Stimulated activated CD4-positive, alpha-beta T cell treated with anti-CD3 and anti-CD28 coated beads, Interleukin-4, amount 100 ng/mL, for 48 hours (primary cell): ENCODE data around the gene PDILT.

Source experiments
- DNase-seq, 2 donors: peaks; one replicate each; pipeline ENCODE4 v3.0.0-alpha.2; 2020; ENCODE audit warnings: low read depth in 2 of 2

PDILT gene

DNA sequence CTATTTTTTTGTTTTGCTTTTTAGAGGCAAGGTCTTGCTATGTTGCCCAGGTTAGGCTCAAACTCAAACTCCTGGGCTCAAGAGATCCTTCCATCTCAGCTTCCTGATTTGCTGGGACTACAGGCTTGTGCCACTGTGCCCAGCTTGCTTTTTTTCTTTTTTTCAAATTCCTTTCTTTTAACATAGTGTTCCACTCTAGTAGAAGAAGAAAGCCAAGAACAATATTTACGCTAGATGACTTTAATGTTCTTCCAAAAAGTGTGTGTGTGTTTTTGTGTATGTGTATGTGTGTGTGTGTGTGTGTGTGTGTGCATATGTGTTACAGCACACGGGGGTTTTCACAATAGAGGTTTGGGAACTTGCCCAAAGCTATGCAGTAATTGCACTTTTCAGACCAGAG is 41.3 kb downstream of the PDILT start:
- DNase-seq = no peak

DNA sequence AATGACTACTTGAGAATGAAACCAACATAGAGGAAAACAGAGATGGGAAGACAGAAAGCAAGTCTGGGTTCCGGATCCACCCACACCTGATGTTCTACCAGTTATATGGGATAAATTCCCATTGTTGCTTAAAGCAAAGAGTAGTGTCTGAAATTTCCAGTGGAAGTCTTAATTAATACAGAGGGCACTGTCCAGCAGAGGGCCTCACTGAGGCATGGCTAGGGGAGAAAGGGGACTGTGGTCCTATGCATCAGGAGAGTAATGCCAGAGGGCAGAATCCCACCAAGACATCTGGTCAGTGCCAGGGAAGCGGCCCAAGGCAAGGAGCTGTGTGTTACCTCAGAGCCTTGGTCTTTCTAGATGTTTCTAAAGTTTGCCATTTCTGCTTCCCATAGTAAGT is 44.5 kb downstream of the PDILT start:
- no peak for DNase-seq

DNA sequence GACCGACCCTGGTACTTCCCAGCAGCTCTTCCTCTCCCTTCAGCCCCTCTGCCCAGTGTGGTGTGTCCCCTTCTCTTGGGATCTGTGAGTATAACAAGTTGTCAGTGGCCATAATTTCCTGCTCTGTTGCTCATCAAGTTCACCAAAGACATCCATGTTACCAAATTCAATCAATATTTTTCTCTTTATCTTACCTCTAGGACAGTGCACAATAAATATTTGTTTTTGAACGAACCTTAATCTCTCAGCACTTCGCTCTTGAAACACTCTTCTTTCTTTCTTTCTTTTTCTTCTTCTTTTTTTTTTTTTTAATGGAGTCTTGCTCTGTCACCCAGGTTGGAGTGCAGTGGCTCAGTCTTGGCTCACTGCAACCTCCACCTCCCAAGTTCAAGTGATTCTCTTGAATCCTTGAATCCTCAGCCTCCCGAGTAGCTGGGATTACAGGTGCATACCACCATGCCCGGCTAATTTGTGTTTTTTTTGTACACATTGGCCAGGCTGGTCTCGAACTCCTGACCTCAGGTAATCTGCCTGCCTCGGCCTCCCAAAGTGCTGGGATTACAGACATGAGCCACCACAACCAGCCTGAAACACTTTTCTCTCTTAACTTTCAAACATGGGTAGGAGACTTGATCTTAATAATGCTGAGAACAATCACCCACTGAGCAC is 49.3 kb downstream of the PDILT start:
- DNase-seq = no peak

DNA sequence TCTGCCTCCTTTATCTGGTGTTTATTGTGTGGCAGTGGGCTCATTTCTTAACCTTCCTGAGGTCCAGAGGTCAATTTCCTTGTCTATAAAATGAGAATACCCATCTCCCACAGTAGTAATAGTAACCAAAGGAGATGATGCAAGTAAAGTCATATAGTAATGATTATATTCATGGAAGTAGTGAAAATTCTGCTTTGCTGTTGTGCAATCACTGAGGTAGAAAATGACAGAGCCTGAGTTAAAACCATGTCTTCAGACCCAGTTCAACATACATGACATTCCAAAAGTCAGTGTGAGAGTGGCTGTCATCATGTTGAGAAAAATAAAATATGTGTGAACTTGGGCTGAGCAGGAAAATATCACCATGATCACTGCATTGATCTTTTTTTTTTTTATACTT is 51.2 kb downstream of the PDILT start:
- no peak for DNase-seq

DNA sequence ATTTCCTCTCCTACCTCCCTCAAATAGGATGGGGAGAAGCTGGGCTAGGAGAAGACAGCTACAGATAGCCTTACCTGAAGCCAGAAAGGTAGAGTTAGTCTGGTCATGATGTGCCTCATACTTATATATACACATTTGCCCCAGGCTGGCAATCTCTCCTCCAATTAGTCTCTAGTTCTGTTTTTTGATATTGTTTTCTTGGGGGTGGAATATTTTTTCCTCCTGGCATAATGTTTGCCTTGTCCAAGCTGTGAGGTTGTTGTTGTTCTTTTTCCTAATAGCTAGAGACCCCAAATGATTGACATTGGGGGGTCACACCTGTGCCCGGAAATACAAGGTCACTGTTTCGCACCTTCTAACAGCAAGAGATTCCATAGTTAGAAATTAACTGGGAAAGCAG is 51.9 kb downstream of the PDILT start, which contains the start of gene UMOD:
Gene UMOD (minus strand): TSS at position 101 of the 400 bp plus-strand sequence. CDS start 1,978 bp downstream, outside the sequence.
- no peak for DNase-seq

DNA sequence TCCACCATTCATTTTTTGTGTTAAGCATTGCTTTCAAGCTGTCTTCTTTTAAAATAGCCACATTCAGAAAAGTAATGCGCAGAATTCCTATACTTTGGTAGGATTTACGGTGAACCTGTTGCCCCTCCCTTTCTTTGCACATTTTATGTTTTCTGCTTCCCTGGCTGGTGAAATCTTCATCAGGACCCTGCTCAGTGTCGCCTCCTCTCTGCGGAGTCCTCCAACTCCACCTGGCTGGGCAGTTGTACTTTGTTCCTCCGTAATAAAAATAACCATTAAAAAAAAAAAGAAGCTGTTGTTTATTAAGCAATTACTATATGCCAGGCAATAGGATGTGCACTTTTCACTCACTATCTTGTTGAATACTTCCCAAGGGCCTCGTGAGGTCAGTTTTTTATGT is 54.9 kb downstream of the PDILT start:
- DNase-seq = no peak

DNA sequence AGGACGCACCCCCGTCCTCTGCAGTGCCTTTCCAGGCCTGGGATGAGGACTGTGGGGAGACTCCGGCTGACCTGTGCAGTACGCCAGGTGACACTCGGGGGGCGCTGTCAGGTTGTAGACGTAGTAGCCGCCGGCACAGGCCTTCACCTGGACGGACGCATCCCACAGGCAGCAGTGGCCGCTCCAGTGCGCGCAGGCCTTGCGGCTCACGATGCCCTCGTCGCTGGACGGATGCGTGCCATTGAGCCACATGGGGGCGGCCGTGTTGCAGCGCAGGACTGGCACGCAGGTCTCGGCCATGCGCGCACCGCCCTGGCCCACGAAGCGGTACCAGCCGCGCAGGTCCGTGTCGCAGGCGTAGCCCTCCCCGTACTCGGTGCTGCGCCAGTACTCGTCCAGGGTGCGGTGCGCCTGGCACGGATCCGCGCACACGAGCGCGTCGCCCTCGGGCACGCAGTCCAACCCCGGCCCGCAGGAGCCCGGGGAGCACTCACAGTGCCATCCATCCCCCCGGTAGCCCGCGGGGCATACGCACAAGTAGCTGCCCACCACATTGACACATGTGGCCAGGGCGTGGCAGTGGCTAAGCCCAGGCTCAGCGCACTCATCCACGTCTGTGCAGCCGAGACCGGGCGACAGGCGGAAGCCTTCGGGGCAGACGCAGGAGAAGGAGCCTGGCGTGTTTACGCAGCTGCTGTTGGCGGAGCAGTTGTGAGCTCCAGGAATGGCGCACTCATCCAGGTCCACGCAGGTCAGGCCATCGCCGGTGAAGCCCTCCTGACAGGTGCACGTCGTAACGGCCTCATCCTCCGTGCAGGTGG is 56.0 kb downstream of the PDILT start:
- DNase-seq = no peak

DNA sequence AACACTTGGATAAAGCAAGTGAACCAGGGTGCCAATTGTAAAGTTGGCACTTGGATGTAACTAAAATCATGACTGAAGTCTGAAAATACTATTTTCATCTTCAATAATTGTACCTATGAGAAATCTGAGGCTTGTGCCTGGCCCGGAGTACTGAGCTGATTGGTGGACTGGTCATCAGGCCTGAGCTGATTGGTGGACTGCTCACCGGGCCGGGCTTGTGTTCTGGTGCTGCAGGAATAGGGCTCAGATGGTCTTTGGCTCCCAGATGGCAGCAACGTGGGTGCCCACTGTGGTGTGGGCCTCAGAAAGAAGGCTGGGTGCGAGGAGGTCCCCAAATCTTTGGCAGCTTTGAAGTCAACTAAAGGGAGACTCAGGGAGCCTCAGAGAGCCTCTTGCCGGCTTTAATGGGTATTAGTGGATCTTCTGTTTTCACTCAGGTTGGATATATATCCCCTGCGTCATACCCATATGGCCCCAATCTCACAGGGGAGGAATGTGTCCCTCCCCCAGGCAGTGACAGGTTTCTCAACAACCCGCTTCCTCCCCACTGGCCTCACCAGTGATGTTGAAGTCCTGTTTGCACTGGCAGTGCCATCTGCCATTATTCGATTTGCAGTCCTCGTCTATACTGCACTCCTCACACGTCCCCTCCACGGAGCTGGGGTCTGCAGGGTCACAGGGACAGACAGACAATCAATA is 56.7 kb downstream of the PDILT start:
- no peak for DNase-seq

DNA sequence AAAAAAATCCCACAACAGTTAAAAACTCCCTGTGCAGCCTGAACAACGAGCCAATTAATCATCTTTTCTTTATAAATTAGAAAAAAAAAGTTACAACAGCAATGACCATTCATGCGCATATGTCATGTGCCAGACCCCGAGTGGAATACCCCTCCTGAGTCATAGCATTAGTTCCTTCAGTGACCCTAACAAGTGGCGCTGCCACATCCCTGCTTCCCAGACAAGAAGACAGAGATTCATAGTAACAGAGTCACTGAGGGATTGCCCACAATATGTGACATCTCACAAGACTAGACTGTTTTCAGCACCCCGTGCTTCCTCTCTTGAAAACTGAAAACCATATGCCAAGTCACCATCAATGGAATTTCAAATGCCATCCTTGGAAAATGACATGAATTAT is 59.9 kb downstream of the PDILT start:
- no peak for DNase-seq

DNA sequence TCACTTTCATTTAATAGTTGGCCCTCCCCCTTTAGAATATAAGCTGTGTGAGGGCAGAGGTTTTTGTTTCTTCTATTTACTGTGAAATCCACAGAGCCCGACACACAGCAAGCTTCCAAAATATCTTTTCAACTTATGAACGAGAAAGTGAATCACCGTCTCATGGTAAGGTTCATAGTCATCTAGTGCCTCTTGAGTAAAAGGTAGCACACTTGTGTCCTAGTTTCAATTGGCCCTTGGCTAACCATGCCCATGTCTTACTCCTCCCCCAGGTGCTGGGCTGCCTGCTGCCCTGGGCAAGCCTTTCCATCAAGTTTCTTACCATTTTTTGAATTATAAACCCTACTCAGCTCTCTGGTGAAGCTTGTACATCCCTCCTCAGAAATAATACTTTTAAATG is 64.8 kb downstream of the PDILT start:
- DNase-seq = no peak

DNA sequence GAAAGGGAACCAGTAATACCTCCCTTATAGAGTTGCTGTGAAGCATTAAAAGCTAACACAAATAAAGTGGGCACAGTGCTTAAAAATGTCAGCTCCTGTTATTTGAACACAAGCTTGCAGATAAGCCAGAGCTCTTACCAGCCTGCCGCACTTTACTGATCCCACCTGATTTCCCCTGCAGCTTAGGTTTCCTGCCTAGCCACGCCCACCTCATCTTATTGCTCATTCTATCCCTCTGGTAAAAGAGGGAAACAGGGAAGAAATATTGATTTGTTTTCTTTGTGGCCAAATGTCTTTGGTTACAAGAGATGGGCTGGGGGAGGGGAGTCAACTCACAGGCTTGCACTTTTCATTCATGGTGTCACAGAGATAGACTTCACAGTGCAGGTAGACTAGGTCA is 67.6 kb downstream of the PDILT start:
- DNase-seq = no peak

DNA sequence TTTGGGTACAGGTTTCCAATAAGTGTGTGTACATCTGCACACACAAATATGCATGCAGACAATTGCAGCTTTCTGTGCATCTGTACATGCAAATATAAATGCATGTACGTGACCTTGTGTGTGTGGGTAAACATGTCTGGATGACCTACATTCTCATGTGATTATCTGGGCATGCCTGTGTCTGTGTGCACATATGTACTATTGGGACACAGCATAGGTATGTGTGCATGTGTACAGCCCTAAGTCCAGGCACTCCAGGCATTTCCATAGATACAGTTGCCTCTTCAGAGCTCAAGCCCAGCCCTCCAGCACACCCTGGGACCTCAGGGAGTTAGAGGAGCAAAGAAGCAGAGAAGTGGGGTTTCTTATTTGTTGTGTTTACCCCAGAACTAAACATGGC is 70.1 kb downstream of the PDILT start:
- DNase-seq = no peak

DNA sequence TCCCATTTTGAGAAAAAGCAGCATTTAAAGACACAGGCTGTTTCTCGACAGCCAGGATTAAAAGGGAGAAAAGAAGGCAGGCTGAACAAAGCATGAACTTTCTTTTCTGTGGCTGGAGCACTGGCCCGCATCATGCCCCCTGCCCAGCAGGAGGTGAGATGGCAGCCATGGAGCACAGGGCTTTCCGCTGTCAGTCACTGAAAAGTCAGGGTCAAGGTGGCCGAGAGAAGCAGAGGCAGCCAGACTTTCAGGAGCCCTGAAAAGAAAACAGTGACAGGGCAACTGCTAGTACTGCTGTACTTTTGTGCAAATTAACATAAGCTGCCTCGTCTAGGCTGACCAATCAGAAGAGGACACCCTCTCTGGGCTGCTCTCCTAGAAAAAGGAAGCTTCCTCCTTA is 71.4 kb downstream of the PDILT start:
- DNase-seq = no peak

DNA sequence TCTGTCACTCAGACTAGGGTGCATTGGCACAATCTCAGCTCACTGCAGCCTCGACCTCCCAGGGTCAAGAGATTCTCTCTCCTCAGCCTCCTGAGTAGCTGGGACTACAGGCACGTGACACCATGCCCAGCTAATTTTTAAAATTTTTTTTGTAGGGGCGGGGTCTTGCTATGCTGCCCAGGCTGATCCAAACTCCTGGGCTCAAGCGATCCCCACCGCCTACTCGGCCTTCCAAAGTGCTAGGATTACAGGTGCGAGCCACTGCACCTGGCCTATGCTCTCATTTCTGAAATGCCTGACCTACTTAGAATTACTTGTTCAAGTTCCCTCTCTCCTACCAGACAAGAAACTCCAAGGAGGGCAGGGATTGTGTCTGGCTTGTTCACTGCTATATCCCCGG is 72.1 kb downstream of the PDILT start:
- no peak for DNase-seq

DNA sequence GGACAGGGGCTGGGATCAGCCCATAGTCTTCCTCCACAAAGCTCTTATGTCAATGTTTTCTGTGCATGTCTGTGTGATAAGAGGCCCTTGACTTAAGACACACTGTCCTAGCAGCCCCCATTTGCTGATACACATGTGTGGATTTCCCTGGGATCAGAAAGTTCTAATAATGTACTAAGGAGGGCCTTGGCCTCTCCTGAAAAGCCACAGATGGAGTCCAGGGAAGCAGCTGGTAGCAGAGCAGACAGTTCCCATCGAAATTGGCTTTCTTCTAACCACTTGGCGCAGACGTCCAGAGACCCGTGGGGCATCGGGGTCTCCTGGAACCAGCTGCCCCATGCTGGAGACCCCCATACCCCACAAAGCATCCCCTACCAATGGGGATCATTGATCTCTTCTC is 72.9 kb downstream of the PDILT start:
- no peak for DNase-seq

DNA sequence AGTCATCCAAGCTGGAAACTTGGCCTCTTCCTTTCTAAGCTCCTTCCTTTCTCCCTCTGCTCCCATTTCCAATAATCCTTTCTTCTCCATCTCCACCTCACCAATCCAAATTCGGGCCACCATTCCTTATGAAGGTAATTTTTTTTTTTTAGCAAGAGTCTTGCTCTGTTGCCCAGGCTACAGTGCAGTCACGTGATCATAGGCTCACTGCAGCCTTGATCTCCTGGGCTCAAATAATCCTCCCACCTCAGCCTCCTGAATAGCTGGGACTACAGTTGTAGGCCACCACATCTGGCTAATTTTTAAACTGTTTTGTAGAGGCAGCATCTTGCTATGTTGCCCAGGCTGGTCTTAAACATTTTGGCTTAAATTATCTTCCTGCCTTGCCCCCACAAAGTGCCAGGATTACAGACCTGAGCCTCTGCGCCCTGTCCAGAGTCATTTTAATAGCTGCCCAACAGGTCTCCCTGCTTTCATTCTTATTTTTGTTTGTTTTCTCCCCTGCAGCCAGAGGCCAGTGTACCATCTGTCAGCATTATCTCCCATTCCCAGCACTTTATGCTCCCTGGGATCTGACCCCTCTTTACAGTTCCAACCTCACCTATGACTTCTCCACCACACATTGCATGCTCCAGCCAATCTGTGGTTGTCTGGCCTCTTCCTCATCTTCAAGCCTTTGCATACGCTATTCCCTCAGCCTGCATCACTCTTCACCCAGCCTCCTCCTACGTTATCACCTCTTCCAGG is 75.0 kb downstream of the PDILT start:
- DNase-seq = no peak

DNA sequence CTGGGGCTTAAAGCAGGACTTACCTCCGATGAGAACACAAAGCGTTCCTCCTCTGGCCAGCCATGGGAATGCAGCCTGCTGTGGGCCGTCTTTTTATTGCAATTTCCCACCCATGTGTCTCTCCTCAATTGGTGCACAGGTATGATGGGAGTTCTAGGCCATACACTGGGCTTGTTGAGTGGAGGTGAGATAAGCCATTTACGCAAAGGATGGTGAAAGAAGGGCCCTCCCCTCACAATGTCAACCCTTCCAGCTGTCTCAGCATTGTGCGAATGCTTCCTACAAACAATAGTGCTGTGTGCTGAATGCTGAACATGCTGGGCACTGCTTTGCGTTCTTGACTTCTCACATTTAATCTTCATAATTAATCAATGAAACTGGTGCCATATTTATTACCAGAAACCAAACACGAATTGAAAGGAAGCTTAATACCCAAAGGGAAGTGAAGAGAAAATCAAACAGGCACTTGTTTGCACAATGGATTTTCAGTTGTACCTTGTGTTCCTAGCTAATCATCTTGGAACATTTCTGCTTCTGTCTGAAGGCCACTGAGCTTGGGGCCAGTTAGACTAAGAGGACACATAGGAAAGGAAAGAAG is 77.0 kb downstream of the PDILT start, which contains the start of gene GP2:
Gene GP2 (minus strand): TSS at position 70 of the 598 bp plus-strand sequence. CDS start 1,082 bp downstream, outside the sequence.
- no peak for DNase-seq

DNA sequence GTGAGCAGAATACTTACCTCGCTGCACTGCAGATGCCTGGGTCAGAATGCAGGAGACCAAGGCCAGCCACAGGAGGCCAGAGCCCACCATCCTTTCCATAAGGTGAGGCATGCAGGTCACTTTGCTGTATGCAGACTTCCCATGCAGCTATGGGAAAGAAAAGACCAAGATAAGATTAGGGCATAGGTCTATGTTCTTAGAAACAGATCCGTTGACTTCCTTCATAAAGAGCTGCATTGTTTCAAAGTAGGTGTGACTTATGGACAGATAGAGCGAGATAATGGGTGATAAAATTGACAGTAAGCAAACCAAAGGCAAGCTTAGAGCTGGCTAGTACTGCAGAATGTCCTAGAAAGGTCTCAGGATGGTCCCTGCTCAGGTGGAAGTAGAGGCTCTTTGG is 78.2 kb downstream of the PDILT start:
- DNase-seq = no peak

DNA sequence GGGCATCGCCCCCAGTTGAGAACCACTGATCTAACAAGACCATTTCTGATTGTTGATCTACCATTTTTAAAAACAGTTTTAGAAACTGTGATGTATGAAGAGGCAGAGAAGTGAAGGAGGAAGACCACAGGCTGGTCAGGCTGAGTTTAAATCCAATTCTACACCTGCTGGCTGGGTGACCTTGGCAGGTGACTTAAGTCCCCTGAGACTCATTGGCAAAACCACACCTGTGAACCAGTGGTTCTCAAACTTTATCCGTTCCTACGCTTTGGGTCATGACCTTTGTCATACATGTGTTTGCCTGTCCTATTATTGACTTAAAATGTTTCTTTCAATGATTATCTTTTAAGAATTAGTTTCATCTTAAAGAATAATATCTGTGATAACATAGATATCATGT is 79.5 kb downstream of the PDILT start:
- no peak for DNase-seq

DNA sequence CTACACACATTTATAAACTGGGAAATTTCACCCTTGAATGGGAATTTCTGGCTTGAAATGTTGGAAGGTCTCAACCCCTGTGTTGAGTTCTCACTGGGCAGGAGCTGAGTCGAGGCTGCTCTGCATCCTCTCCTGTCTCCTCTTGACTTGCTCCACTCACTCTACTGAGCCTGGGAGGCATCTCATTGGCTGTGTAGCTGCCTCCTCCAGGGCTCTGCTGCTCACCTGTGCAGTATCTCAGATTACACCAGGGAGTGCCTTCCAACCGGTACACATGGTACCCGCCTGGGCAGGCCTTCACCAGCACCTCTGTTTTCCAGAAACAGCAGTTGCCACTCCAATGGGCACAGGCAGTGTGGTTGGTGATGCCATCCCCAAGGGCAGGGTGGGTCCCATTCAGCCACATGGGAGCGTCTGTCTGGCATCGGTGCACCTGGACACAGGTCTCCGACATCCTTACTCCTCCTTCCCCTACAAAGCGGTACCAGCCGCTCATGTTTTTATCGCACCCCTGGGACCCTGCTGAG is 80.9 kb downstream of the PDILT start:
- no peak for DNase-seq

DNA sequence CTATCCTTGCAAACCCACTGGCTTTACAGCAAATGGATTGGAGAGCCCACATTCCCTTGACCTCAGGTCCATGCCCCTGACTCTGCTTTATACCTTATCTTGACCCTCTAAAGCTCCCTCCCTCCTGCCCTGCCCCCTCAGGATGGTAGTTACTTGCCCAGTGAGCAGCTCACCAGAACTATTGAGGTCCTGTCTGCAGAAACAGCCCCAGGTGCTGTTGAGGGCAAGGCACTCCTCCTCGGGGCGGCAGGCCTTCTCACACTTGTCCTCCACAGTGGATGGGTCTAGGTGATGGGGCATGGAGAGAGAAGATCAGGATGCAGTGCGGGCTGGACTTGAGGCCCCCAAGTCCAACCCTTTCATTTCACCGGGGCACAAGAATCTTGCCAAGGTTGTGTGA is 81.8 kb downstream of the PDILT start:
- no peak for DNase-seq
